ENCODE measurements around the gene CCDC88B.

CCDC88B gene

DNA sequence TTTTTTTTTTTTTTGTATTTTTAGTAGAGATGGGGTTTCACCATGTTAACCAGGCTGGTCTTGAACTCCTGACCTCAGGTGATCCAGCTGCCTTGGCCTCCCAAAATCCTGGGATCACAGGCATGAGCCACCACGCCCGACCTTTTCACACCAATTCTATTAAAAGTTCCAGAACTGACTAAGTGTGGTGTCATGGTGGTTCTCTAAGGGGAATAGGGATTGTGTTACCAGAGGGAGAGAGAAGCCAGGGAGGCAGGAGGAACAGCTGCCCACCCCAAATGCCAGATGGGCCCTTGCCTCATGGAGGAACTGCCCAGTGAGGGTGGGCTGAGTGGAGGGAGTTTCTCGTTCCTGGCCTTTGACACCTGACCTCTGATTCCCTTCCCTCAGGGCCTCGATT lies 24.9 kb downstream of the CCDC88B start:
- no peak for DNase-seq

GRCh38 chr11:64366751-64367150 lies 26.7 kb downstream of the CCDC88B start:
- no peak for DNase-seq

DNA sequence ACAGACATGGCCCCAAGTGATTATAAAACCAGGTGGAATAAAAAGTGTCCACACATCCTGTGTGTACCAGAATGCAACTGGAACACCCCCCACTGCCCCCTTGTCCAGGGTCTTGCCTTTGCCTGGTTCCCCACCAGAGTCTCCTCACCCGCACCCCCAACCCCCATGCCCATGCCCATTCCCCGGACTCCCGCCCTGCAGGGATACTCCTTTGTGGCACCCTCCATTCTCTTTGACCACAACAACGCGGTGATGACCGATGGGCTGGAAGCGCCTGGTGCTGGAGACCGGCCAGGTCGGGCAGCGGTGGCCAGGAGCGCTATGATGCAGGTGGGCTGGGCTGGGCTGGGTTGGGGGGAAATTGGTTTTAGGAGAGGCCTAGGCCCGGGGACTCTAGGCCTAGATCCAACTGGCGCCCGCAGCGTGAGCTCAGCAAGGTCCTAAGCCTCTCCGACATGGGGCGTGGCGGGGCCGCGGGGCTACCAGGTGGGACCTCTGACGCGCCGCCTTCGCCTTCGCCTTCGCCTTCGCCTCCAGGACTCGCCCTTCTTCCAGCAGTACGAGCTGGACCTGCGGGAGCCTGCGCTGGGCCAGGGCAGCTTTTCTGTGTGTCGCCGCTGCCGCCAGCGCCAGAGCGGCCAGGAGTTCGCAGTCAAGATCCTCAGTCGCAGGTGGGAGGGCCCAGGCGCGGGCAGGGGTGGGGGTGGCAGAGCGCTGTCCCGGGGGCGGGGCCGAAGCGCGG lies 28.1 kb downstream of the CCDC88B start:
- no peak for DNase-seq

DNA sequence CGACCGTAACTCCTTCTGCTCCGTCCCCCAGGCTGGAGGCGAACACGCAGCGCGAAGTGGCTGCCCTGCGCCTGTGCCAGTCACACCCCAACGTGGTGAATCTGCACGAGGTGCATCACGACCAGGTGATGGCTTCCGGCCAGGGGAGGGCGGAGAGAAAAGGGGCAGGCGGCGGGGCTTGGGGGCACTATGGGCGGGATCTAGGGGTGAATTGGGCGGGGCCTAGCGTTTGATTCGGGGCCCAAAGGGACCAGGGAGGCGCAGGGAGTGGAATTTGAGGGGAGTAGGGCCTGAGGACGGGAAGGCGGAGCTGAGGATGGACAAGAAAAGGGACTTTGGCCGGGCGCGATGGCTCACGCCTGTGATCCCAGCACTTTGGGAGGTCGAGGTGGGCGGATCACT lies 28.7 kb downstream of the CCDC88B start:
- DNase-seq, result no peak

GRCh38 chr11:64369440-64370421 lies 29.7 kb downstream of the CCDC88B start:
- DNase-seq, result no peak

GRCh38 chr11:64371201-64371600 lies 31.2 kb downstream of the CCDC88B start:
- DNase-seq, result no peak

GRCh38 chr11:64372021-64372420 lies 32.0 kb downstream of the CCDC88B start:
- no peak for DNase-seq

DNA sequence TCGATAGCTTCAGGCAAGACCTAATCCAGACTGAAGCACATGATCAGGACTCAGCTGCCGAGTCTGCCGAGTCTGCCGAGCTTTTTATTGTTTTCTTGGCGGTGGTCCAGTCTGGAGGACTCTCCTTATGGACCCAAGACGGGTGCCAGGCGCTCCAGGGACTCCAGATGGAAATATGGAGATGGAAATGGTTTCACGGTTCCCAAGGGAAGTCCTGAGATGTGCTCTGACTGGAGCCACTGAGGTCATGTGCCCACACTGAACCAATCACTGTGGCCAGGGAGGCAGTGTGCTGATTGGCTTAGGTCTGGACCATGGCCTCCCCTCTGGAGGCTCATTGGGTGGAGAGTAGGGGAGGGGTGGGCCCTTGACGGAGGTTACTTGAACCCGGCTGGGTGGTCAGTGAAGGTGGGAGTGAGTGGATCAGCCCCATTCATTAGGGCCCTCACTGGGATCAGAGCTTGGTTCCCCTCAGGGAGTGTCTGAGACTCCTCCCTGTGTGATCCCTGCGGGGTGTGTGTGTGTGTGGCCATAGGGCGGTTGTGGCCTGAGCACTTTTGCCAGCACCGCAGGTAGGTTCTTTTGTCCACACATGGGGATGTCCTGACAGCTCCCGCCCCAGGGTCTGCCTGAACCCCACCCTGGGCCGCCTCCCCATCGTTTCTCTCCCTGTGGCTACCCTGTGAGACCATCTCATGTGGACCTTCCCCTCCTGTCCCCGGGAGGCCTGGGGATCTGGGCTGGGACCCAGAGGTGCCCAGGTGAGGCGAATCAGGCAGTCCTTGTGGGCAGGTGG lies 33.0 kb downstream of the CCDC88B start:
- DNase-seq, result no peak

DNA sequence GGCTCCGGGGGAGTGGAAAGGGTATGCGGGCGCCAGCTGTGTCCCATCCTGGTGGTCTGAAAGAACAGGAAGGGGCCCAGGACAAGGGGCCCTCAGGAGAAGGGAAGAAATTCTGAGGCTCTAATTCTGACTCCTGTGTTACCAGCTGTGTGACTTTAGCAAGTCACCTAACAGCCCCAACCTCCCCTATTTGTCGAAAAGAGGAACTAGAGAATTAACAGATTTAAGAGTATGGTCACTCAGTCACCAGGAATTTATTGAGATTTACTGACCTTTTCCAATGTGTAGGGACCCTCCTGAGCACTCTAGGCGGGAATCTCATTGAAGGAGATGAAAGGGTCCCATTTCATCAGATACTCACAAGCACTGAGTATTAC lies 33.6 kb downstream of the CCDC88B start:
- peak; percentile 62 for DNase-seq

DNA sequence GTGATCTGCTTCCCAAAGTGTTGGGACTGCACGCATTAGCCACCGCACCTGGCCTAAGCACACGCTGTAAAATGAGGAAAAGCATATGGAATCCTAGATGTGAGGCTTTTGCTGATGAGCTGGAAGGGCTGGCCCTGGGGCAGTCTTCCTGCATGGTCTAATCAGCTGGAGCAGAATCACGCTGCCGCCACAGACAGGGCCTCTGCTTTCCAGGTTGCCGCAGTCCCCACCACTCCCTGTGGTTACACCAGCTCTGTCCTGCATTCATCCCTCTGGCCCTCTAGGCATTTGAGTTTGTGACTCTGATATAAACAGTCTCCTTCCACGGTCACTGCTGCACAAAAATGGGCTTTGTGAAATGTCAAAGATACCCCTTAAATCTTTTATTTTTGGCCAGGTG lies 36.1 kb downstream of the CCDC88B start:
- no peak for DNase-seq

- no peak for DNase-seq
These were observed 38.4 kb downstream of the CCDC88B start for GRCh38 chr11:64378335-64378880.

GRCh38 chr11:64379160-64379559 lies 39.2 kb downstream of the CCDC88B start:
- DNase-seq, result no peak

DNA sequence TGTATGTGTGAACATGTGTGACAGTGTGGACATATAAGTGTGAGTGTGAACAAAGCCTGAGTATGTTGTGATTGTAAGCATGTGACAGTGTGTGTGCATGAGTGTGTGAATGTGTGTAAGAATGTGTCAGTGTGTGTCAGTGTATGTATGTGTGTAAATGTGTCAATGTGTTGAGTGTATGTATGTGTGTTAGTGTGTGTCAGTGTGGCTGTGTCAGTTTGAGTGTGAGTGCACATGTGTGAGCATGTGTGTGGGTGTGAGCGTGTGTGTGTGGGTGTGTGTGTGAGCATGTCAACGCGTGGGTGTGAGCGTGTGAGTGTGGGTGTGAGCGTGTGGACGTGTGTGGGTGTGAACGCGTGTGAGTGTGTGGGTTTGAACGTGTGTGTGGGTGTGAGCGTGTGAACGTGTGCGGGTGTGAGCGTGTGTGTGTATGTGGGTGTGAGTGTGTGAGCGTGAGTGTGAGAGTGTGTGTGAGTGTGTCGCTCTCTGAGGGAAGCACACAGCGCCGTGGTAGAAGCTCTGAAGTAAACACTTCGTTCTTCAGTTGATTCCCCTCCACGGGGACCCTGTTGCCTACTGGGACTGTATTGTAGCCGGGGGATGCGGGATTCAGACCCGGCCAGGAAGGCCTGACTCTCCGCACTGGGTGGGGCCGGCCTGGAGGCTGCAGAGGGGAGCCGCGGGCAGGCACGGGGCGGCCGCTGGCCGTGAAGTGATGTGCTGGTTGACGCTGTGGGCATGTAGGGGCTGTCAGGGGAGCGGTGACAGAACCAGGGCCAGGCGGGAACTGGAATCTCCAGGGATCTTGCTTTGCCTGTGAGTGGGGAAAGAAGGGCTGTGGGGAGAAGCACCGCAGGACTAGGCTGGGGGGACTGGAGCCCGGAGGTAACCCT lies 40.1 kb downstream of the CCDC88B start:
- DNase-seq, result no peak

- no peak for DNase-seq
These were observed 41.3 kb downstream of the CCDC88B start for GRCh38 chr11:64381350-64381749.

DNA sequence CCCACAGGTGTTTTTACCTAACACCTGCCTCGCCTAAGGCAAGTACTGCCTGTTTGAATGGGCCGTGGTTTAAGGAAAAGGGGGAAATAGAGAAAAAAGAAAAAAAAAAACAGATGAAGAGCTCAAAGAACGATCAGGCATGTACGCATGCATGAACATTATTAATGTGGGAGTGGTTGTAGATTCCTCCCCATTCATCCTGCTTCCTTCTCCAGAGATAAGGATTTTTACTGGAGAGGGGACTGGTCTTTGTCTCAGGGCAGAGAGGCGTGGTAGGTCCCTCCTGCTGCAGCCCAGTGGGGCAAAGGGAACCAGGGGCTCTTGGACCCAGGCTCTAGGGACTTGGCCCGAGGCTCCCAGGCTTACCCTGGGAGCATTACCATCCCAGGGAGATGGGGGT lies 42.0 kb downstream of the CCDC88B start:
- no peak for DNase-seq

GRCh38 chr11:64382586-64382985 lies 42.6 kb downstream of the CCDC88B start:
- DNase-seq, result no peak

GRCh38 chr11:64383580-64383979 lies 43.6 kb downstream of the CCDC88B start:
- DNase-seq, result no peak

DNA sequence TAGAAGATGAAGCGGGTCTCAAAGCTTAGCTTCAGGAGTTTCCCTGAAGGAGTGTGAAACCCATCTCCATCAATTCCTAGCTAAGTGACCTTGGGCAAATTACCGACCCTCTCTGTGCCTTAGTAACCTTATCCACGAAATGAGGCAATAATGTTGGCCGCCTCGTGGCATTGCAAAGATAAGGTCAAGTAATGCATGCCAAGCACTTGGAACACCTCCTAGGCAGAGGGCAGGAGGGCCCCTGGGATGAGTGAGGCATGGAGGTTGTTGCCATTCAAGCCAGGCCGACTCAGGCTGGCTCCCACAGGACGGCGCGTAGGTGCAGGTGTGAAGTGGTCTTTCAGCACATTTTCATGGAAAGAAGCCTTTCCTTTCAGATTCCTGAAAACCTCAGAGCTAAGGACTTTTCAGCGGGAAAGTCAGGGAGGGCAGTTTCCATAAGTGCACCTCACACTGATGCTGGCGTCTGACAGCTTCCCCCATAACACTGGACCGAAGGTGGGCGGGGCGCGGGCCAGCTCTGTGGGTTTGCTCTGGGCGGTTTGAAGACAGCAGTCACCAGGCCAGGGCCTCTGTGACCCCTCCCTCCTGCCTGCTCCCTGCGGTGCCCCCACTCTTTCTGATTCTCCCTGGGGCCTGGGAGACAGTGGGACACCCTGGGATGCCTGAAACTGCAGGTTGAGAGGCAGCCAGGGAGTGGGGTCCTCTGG lies 44.2 kb downstream of the CCDC88B start:
- no peak for DNase-seq

DNA sequence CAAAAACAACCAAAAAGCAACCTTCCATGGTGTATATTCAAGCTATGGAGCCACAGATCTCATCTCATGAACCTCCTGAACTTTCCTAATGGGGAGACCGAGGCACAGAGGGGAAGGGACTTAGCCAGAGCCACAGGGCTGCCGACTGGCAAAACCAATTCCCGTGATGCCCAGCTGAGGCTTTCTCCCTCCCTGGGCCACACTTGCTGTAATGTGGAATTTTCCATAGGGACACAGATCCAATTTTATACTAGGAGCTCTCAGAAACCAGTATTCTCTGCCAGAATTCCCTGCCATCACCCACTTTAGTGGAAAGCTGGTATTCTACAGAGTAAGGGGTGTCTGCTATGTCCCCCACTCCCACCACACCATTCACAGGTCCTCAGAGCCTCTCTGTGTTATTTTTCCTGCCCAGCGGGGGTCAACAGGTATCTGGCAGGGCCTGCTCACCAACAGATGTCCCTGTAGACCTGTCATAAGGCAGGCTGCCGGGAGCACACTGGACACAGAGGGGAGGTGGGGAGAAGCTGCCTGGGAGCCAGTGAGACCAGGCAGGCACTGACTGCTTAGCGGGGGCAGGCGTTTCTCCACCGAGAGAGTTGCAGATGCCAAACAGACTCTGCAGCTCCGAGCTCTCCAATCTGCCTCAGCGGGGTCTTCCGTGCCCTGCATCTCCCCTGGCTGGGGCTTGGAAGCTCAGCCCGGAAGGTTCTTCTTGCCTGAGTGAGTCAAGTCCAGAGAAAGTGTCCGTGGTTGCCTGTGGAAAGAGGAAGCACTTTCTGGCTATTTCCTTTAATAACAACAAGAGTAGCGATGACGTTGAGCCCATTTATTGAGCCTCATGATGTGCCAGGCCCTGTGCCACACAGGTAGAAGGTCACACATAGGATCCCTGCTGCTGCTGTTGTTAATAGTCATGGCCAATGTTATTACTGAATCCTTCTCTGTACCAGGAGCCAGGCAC lies 45.3 kb downstream of the CCDC88B start:
- no peak for DNase-seq

Data from RPMI8226 (cell line).